HG02938 (cell line): ENCODE measurements around the gene PIP5K1B.
"Not testable (repeated sequence)": the region's sequence is repeated elsewhere in the genome, so short reads cannot be mapped to it uniquely, and the experiment has no call there.

Experiments used
- ATAC-seq: cut with Tn5 transposase; IDR thresholded peaks from one replicate; pipeline ENCODE4 v1.9.1; 2021; ENCODE audit warnings: mild to moderate bottlenecking, moderate library complexity; ENCODE audit not compliant: unreplicated experiment

Gene PIP5K1B

GRCh38 chr9:68704814-68705530 is at the start of gene PIP5K1B:
Gene PIP5K1B, plus strand, starts transcription at chr9:68705240. Its CDS starts 117,375 bp downstream, at chr9:68822615.
- peak; percentile 74 for ATAC-seq

GRCh38 chr9:68664036-68664435 is 41.0 kb upstream of the PIP5K1B start:
- no peak for ATAC-seq

GRCh38 chr9:68668127-68668526 is 36.9 kb upstream of the PIP5K1B start:
- ATAC-seq, result no peak

GRCh38 chr9:68669218-68669617 is 35.8 kb upstream of the PIP5K1B start:
- ATAC-seq, result no peak

GRCh38 chr9:68672215-68672614 is 32.8 kb upstream of the PIP5K1B start:
- no peak for ATAC-seq

- ATAC-seq, result no peak
Observed at GRCh38 chr9:68672625-68673024, 32.4 kb upstream of the PIP5K1B start.

- no peak for ATAC-seq
Observed at GRCh38 chr9:68678430-68678829, 26.6 kb upstream of the PIP5K1B start.

GRCh38 chr9:68683433-68683832 is 21.6 kb upstream of the PIP5K1B start:
- no peak for ATAC-seq

GRCh38 chr9:68685213-68685612 is 19.8 kb upstream of the PIP5K1B start:
- ATAC-seq, result no peak

GRCh38 chr9:68685770-68686169 is 19.3 kb upstream of the PIP5K1B start:
- peak; percentile 79 for ATAC-seq

- ATAC-seq, result no peak
Observed at GRCh38 chr9:68690088-68690487, 15.0 kb upstream of the PIP5K1B start.

GRCh38 chr9:68692519-68692918 is 12.5 kb upstream of the PIP5K1B start:
- no peak for ATAC-seq

GRCh38 chr9:68694125-68694524 is 10.9 kb upstream of the PIP5K1B start:
- ATAC-seq, result no peak

- ATAC-seq, result no peak
Observed at GRCh38 chr9:68697851-68698250, 7.2 kb upstream of the PIP5K1B start.

- ATAC-seq, result no peak
Observed at GRCh38 chr9:68698943-68699509, 6.0 kb upstream of the PIP5K1B start.

- ATAC-seq, result not testable (repeated sequence)
Observed at GRCh38 chr9:68699625-68700024, 5.4 kb upstream of the PIP5K1B start.

- ATAC-seq, result no peak
Observed at GRCh38 chr9:68702493-68702892, 2.5 kb upstream of the PIP5K1B start.

GRCh38 chr9:68703672-68704071 is 1.4 kb upstream of the PIP5K1B start:
- no peak for ATAC-seq

- ATAC-seq, result no peak
Observed at GRCh38 chr9:68704498-68704813, 584 bp upstream of the PIP5K1B start.

GRCh38 chr9:68705531-68706362 is 707 bp downstream of the PIP5K1B start:
- ATAC-seq, result peak; percentile 6

- peak; percentile 33 for ATAC-seq
Observed at GRCh38 chr9:68706363-68707201, 1.5 kb downstream of the PIP5K1B start.
